GM12801 (cell line): ENCODE measurements around the gene GNAL.

Source experiments
- CTCF ChIP-seq: IDR thresholded peaks from one replicate; pipeline ENCODE4 v1.5.1; 2011; ENCODE audit warnings: control low read depth; ENCODE audit not compliant: insufficient read length; ENCODE audit errors: extremely low read depth

GNAL gene

GRCh38 chr18:11789716-11790510 is 100.8 kb downstream of the GNAL start:
- TF ChIP-seq CTCF, result no peak

DNA sequence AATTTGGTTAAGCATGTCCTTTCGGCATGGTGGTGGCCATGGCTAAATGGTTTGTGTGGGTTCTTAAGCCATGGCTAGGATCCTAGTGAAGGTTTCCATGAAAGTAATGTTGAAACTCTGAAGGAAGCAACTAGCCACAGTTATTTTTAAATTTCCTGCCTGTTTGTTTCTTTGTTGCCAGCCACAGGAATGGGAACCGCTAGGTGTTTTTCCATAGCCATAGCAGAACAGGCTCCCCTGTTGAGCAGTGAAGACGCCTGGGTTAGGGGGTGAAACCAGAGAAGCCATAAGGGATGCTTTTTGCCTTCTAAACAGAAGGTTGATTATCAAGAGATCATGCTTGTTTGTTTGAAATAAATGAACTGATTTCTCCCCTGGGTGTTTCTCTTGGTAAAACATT is 102.1 kb downstream of the GNAL start:
- TF ChIP-seq CTCF, result no peak

GRCh38 chr18:11792632-11793031 is 103.6 kb downstream of the GNAL start:
- TF ChIP-seq CTCF, result no peak

DNA sequence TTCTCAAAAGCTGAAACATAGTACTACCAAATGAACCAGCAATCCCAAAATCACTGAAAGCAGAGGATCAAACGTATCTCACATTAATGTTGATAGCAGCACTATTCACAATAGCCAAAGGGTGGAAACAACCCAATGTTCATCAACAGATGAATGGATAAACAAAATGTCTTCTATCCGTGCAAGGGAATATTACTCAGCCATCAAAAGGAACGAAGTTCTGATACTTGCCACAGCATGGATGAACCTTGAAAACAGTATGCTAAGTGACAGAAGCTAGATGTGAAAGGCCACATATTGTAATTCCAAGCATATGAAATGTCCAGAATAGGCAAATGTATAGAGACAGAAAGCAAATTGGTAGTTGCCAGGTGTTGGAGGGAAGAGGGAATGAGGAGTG is 105.1 kb downstream of the GNAL start:
- no peak for TF ChIP-seq CTCF

- TF ChIP-seq CTCF, result no peak
Observed at GRCh38 chr18:11795916-11796315, 106.9 kb downstream of the GNAL start.

GRCh38 chr18:11798271-11798670 is 109.2 kb downstream of the GNAL start:
- no peak for TF ChIP-seq CTCF

DNA sequence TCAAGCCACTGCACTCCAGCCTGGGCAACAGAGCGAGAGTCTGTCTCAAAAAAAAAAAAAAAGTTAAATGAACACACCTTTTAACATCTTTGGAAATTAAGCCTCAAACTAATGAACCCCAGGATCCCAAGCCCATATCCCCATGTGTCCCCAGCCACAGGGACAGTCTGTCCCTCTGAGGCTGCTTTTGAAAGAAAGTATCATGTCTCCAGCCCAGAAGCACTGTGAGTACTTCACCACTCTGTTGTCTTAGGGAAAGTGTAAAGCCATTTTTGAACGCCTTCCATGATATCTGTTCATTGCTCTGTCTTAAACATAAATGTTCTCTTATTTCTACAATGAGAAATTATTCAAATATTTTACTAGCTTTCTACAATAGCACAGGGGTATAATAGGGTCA is 110.0 kb downstream of the GNAL start:
- TF ChIP-seq CTCF, result no peak
